IPS-18c (cell line): Measurements from ENCODE around the gene RTL10.

Experiments
- H3K4me3 ChIP-seq: 2 replicates; pipeline ENCODE4 v1.7.0; 2013; ENCODE audit warnings: low read depth, mild to moderate bottlenecking, low read length, moderate library complexity; ENCODE audit not compliant: insufficient read depth
- H3K9me3 ChIP-seq: one replicate; pipeline ENCODE4 v1.6.1; 2013; ENCODE audit warnings: mild to moderate bottlenecking, low read length, moderate library complexity; ENCODE audit not compliant: control insufficient read depth, insufficient read depth

Gene RTL10

GRCh38 chr22:19854778-19855503 is at the start of gene RTL10, which contains the start of gene GNB1L:
RTL10 (minus strand) TSS chr22:19854874; CDS start chr22:19852261, 2,613 bp downstream.
GNB1L (minus strand) TSS chr22:19854874; CDS start chr22:19821355, 33,519 bp downstream.
- H3K9me3 ChIP-seq: no peaks in the 10 kb centered on the region
- peak within 1 kb of the TSS; percentile 92 for H3K4me3 ChIP-seq

- no peaks in the 10 kb centered on the region for H3K9me3 ChIP-seq
Measured at GRCh38 chr22:19904174-19904856, 49.6 kb upstream of the RTL10 start.

GRCh38 chr22:19903513-19903912 is 48.8 kb upstream of the RTL10 start:
- H3K9me3 ChIP-seq: no peaks in the 10 kb centered on the region
- no peak overlapping the region for H3K4me3 ChIP-seq

More at GRCh38 chr22:19904174-19904856, 49.6 kb upstream of the RTL10 start:
- no peak overlapping the region for H3K4me3 ChIP-seq

- Histone ChIP-seq H3K4me3 (no peak overlapping the region), H3K9me3 (no peaks in the 10 kb centered on the region)
Measured at GRCh38 chr22:19903031-19903430, 48.4 kb upstream of the RTL10 start.

GRCh38 chr22:19902245-19902715 is 47.6 kb upstream of the RTL10 start:
- H3K9me3 ChIP-seq: no peaks in the 10 kb centered on the region
- no peak overlapping the region for H3K4me3 ChIP-seq

DNA sequence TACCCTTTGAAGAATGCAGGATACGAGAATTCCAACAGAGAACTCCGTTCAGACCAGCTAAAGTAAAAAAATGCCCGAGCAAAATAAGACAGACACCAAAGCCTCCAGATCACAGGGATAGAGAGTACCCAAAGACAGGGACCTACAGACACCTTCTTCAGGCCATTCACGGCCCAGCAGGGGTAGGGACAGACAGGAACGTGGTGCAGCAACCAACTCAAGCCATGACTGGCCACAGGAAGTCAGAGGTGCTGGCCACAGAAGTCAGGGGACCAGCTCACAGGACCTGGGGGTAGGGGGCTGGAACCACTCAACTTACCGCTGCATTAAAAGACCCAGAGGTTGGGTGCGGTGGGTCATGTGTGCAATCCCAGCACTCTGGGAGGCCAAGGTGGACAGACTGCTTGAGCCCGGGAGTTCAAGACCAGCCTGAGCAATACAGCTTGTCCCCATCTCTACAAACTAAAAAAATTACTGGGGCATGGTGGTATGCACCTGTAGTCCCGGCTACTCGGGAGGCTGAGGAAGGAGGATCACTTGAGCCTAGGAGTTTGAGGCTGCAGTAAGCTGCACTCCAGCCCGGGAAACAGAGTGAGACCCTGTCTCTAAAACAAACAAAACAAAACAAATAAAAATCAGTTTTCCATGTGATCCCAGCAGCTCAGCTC is 47.0 kb upstream of the RTL10 start:
- Histone ChIP-seq H3K4me3 (no peak overlapping the region), H3K9me3 (no peaks in the 10 kb centered on the region)

DNA sequence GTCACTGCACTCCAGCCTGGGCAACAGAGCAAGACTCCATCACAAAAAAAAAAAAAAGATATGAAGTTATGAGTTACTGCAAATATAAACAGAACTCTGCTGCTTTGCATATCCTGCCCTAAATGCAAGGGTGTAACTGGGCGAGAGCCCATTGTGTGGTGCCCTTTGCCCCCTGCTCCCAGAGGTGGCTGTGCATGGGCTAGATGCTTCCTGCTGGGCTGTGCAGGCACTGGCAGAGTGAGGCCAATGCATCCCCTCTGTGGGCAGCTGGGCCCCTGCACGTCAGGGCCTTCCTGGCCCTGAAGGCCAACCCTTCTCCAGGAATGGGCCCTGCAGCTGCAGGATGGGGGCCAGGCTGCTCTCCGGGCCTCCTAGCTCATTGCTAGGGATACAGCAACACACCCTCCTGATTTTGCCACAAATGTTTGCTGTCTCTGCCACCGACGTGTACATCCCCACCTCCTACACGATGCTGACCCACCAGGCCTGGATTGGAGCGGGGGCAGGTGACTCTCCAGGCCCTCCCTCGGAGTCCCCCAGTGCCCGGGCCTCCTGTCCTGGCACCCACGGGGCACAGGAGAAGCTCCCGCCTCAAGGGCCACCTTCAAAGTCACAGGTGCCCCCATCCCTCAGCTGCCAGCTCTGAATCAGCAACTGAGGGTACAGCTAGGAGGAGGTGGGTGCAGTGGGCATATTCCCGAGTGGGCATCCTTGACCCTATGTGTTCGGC is 46.2 kb upstream of the RTL10 start:
- Histone ChIP-seq H3K9me3 (no peaks in the 10 kb centered on the region), H3K4me3 (no peak overlapping the region)

- Histone ChIP-seq H3K4me3 (no peak overlapping the region), H3K9me3 (no peaks in the 10 kb centered on the region)
Measured at GRCh38 chr22:19898831-19899567, 44.3 kb upstream of the RTL10 start.

GRCh38 chr22:19898145-19898544 is 43.5 kb upstream of the RTL10 start:
- Histone ChIP-seq H3K4me3 (no peak overlapping the region), H3K9me3 (no peaks in the 10 kb centered on the region)

- no peak overlapping the region for H3K4me3 ChIP-seq
- H3K9me3 ChIP-seq: no peaks in the 10 kb centered on the region
Measured at GRCh38 chr22:19897726-19898125, 43.1 kb upstream of the RTL10 start.

DNA sequence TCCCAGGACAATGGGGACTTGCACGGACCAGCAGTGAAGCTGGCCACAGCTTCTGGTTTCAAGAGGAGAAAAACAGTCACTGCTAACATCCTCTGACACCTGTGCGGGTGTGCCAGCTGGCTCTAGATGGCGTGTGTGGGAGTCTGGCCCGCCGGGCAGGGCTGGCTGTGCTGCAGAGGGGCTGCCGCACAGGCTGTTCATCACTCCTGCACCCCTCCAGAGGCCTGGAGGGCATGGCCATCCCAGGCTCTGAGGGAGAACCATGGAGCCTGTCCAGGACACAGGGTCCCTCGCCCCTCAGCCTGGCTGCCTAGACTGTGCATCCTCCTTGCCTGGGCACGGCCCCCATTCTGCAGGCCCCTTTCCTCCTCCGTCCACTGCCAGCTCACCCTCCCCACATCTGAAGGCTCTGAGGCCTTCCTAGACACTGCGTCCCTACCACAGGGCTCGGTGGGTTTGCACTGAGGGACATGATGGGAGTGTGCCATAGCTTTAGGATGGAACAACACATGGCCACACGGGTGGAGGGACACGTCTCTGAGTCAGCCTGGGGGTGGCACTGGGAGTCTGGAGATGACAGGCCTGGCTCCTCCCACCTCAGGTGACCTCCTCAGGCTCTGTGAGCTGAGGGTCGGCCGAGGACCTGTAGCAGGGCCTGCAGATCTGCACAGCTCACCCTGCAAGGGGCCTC is 42.1 kb upstream of the RTL10 start:
- Histone ChIP-seq H3K4me3 (no peak overlapping the region), H3K9me3 (no peaks in the 10 kb centered on the region)

- Histone ChIP-seq H3K9me3 (no peaks in the 10 kb centered on the region), H3K4me3 (no peak overlapping the region)
Measured at GRCh38 chr22:19895160-19895849, 40.6 kb upstream of the RTL10 start.

DNA sequence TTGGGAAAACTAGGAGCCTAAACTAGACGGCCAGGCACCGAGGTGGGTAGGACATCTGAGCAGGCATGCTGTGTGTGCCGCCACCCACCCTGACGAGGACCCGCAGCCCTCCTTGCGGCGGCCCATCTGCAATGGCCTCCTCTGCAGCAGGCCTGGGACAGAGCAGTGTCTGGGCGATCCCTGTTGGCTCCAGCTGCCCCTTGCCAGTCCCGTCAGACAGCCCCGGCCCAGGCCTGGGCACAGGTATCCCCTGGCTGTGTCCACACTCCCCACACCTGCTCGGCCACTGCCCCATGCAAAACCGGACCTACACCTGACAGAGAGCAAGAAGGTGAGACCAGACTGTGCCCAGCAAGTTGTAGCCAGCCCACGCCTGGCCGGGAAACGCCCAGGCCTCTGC is 38.7 kb upstream of the RTL10 start:
- Histone ChIP-seq H3K9me3 (no peaks in the 10 kb centered on the region), H3K4me3 (no peak overlapping the region)

- H3K4me3 ChIP-seq: no peak overlapping the region
Measured at GRCh38 chr22:19892925-19893324, 38.3 kb upstream of the RTL10 start.

GRCh38 chr22:19892257-19892879 is 37.7 kb upstream of the RTL10 start:
- H3K9me3 ChIP-seq: no peaks in the 10 kb centered on the region
- no peak overlapping the region for H3K4me3 ChIP-seq

More at GRCh38 chr22:19892925-19893324, 38.3 kb upstream of the RTL10 start:
- no peaks in the 10 kb centered on the region for H3K9me3 ChIP-seq
